ENCODE data around the gene FFAR1.

DNA sequence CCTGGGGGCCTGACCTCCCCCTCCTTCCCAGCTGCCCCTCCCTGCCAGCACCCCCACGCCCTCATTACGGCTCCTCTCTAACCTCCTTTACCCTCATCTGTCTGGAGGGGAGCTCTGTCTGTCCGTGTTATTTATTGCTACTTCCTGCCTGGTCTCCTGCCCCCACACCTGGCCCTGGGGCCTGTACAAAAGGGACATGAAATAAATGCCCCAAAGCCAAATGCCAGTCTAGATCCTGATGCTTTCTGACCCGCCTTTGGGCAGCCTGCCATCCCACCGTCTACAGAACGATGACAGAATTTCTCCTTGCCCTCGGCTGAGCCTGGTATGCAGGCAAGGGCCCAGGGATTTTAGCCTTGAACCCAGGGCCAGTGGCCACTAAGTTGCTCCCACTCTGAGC, 34.1 kb upstream of the FFAR1 start:
- TF ChIP-seq, protein P1, sequence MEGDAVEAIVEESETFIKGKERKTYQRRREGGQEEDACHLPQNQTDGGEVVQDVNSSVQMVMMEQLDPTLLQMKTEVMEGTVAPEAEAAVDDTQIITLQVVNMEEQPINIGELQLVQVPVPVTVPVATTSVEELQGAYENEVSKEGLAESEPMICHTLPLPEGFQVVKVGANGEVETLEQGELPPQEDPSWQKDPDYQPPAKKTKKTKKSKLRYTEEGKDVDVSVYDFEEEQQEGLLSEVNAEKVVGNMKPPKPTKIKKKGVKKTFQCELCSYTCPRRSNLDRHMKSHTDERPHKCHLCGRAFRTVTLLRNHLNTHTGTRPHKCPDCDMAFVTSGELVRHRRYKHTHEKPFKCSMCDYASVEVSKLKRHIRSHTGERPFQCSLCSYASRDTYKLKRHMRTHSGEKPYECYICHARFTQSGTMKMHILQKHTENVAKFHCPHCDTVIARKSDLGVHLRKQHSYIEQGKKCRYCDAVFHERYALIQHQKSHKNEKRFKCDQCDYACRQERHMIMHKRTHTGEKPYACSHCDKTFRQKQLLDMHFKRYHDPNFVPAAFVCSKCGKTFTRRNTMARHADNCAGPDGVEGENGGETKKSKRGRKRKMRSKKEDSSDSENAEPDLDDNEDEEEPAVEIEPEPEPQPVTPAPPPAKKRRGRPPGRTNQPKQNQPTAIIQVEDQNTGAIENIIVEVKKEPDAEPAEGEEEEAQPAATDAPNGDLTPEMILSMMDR (IDR thresholded peaks at IDR 0.05) = no peak
- TF ChIP-seq RAD21 (IDR thresholded peaks at IDR 0.05; ENCODE audit: low read length) = no peak
- no peak for TF ChIP-seq RFX5 (IDR thresholded peaks at IDR 0.05; ENCODE audit: low read length)
- TF ChIP-seq, protein P2, sequence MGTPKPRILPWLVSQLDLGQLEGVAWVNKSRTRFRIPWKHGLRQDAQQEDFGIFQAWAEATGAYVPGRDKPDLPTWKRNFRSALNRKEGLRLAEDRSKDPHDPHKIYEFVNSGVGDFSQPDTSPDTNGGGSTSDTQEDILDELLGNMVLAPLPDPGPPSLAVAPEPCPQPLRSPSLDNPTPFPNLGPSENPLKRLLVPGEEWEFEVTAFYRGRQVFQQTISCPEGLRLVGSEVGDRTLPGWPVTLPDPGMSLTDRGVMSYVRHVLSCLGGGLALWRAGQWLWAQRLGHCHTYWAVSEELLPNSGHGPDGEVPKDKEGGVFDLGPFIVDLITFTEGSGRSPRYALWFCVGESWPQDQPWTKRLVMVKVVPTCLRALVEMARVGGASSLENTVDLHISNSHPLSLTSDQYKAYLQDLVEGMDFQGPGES (IDR thresholded peaks at IDR 0.05; ENCODE audit: low read depth, low read length) = no peak

All from SK-N-SH (cell line).